Superior temporal gyrus (tissue), 1 donor: ENCODE data around the gene KCNQ4.
A peak's percentile ranks its signal among the peaks of the same experiment; 100 is the strongest.

Source experiments
- DNase-seq: peaks from one replicate; pipeline ENCODE4 v3.0.0-alpha.2; 2016; ENCODE audit errors: extremely low spot score

Gene KCNQ4

GRCh38 chr1:40820251-40820797 lies 36.7 kb downstream of the KCNQ4 start:
- DNase-seq, result no peak

GRCh38 chr1:40820911-40821693 lies 37.5 kb downstream of the KCNQ4 start:
- peak; percentile 82 for DNase-seq

- no peak for DNase-seq
These were observed 39.3 kb downstream of the KCNQ4 start for GRCh38 chr1:40822890-40823289.

- DNase-seq, result no peak
These were observed 39.8 kb downstream of the KCNQ4 start for GRCh38 chr1:40823345-40823744.

GRCh38 chr1:40823983-40824382 lies 40.4 kb downstream of the KCNQ4 start:
- DNase-seq, result no peak

- DNase-seq, result no peak
These were observed 41.2 kb downstream of the KCNQ4 start for GRCh38 chr1:40824591-40825434.

- no peak for DNase-seq
These were observed 41.8 kb downstream of the KCNQ4 start for GRCh38 chr1:40825435-40825788.

- no peak for DNase-seq
These were observed 42.4 kb downstream of the KCNQ4 start for GRCh38 chr1:40825996-40826395.

GRCh38 chr1:40829631-40830245 lies 46.2 kb downstream of the KCNQ4 start:
- DNase-seq, result no peak

GRCh38 chr1:40830419-40830943 lies 46.9 kb downstream of the KCNQ4 start:
- DNase-seq, result no peak

GRCh38 chr1:40831001-40831732 lies 47.6 kb downstream of the KCNQ4 start:
- no peak for DNase-seq

- no peak for DNase-seq
These were observed 50.4 kb downstream of the KCNQ4 start for GRCh38 chr1:40833979-40834378.

GRCh38 chr1:40834968-40835545 lies 51.5 kb downstream of the KCNQ4 start:
- no peak for DNase-seq

- DNase-seq, result no peak
These were observed 52.7 kb downstream of the KCNQ4 start for GRCh38 chr1:40836283-40836682.

GRCh38 chr1:40837601-40838000 lies 54.0 kb downstream of the KCNQ4 start:
- DNase-seq, result no peak

- DNase-seq, result no peak
These were observed 54.7 kb downstream of the KCNQ4 start for GRCh38 chr1:40838045-40838979.

GRCh38 chr1:40838980-40839942 lies 55.7 kb downstream of the KCNQ4 start:
- no peak for DNase-seq

GRCh38 chr1:40839943-40840335 lies 56.4 kb downstream of the KCNQ4 start:
- no peak for DNase-seq
